Gastrocnemius medialis (tissue), 4 donors: ENCODE measurements around the gene FGD4. TPM values are rescaled to one million over a fixed set of nuclear protein-coding genes. Genes with fewer than 3 reads are reported as not detected.
A peak's percentile ranks its signal among the peaks of the same experiment; 100 is the strongest.

ENCODE experiments used
- ATAC-seq, 2 donors: fragments of 150-250 bp; one replicate each; pipeline ENCODE4 v1.9.1; 2016
- DNase-seq, 2 donors: peaks; one replicate each; pipeline ENCODE4 v3.0.0-alpha.2; 2019
- H3K27ac ChIP-seq, 4 donors: fragments of 200-600 bp; sonication (generic); 1 replicate in 1 of 4; 2 replicates in 3 of 4; pipeline ENCODE4 v1.5.1; 2016 to 2018; ENCODE audit warnings: mild to moderate bottlenecking in 2 of 4, moderate library complexity in 1 of 4
- H3K27me3 ChIP-seq, 3 donors: fragments of 200-600 bp; sonication (generic) in 2 of 3; 1 replicate in 1 of 3; 2 replicates in 2 of 3; pipeline versions ENCODE4 v1.5.1 to v1.6.0; 2016 to 2019; ENCODE audit warnings: mild to moderate bottlenecking in 1 of 3, moderate library complexity in 1 of 3
- H3K36me3 ChIP-seq, 2 donors: fragments of 200-600 bp; sonication (generic) in 1 of 2; one replicate each; pipeline ENCODE4 v1.5.1; 2017 to 2018
- H3K4me1 ChIP-seq, 2 donors: fragments of 200-600 bp; sonication (generic) in 1 of 2; one replicate each; pipeline ENCODE4 v1.5.1; 2016 to 2017; ENCODE audit warnings: mild to moderate bottlenecking in 2 of 2
- H3K4me3 ChIP-seq, 4 donors: fragments of 200-600 bp; sonication (generic) in 3 of 4; 1 replicate in 1 of 4; 2 replicates in 3 of 4; pipeline ENCODE4 v1.5.1; 2016 to 2019; ENCODE audit warnings: mild to moderate bottlenecking in 2 of 4
- H3K9me3 ChIP-seq, 3 donors: fragments of 200-600 bp; sonication (generic) in 2 of 3; 1 replicate in 1 of 3; 2 replicates in 2 of 3; pipeline ENCODE4 v1.5.1; 2016 to 2019
- CTCF ChIP-seq, 5 experiments: fragments of 450-650 bp in 3 of 5; fragments of 200-600 bp in 2 of 5; sonication (generic) in 2 of 5; IDR thresholded peaks in 4 of 5; conservative IDR thresholded peaks in 1 of 5; 1 replicate in 4 of 5; 2 replicates in 1 of 5; pipeline ENCODE4 v1.5.1; 2016 to 2019; ENCODE audit warnings: antibody characterized with exemption in 5 of 5, mild to moderate bottlenecking in 3 of 5, moderate library complexity in 3 of 5
- POLR2A ChIP-seq, 2 donors: fragments of 450-650 bp; IDR thresholded peaks; one replicate each; pipeline ENCODE4 v1.6.1; 2017; ENCODE audit warnings: antibody characterized with exemption in 2 of 2, mild to moderate bottlenecking in 2 of 2, moderate library complexity in 2 of 2
- in situ Hi-C, 4 donors: fragments of 200-750 bp; cut with MboI; loops; one replicate each; pipeline versions ENCODE4 v1.15.0 to v1.8.0; 2017; ENCODE audit warnings: low sequenced_read_pairs in 4 of 4
- intact Hi-C: fragments of 100-400 bp; cut with DNase I; formaldehyde crosslinking; loops from one replicate; pipeline ENCODE4 v1.15.1; 2023; ENCODE audit warnings: low total_unique reads
- total RNA-seq, 4 donors: library from RNA; depleted of rRNA; stranded (reverse); fragments of >200 nt; gene quantifications; one replicate each; pipeline versions ENCODE4 v1.1.0 to v1.2.3, GENCODE V29; 2016

FGD4 gene
- total RNA-seq, 4 donors from 2014 or later: 18.8 to 60.3 (median 40.8) TPM

GRCh38 chr12:32569259-32569658 lies 169.9 kb downstream of the FGD4 start:
- TF ChIP-seq POLR2A (IDR thresholded peaks at IDR 0.05) (no peak), CTCF (IDR thresholded peaks at IDR 0.05 in 4 of 5, conservative IDR thresholded peaks at IDR 0.05 in 1 of 5) (no peak)
- DNase-seq (no peak), ATAC-seq (no peak)
- H3K36me3 ChIP-seq: peaks cover 0 to 7% of the 10 kb centered on the region in 2 donors
- in situ Hi-C loops: loop anchor here in 1 of 4 donors (25.0 kb wide), 1 partner anchor 107 kb away; no protein-coding TSS in a partner anchor
- peak overlapping the region in 3 of 4 donors; percentile 13 to 61 (median 37) for H3K27ac ChIP-seq
- no peaks in the 10 kb centered on the region for H3K27me3 ChIP-seq
- H3K9me3 ChIP-seq: no peaks in the 10 kb centered on the region
- no peak overlapping the region for H3K4me3 ChIP-seq
- intact Hi-C loops: no loop called here
- H3K4me1 ChIP-seq: peaks cover 42 to 58% of the 10 kb centered on the region in 2 donors

- Histone ChIP-seq H3K36me3 (peaks cover 0 to 31% of the 10 kb centered on the region in 2 donors), H3K4me3 (no peak overlapping the region), H3K9me3 (no peaks in the 10 kb centered on the region), H3K27me3 (no peaks in the 10 kb centered on the region), H3K4me1 (peaks cover 7 to 33% of the 10 kb centered on the region in 2 donors), H3K27ac (no peak overlapping the region)
- ATAC-seq (no peak), DNase-seq (no peak)
- no peak for TF ChIP-seq CTCF (IDR thresholded peaks at IDR 0.05 in 4 of 5, conservative IDR thresholded peaks at IDR 0.05 in 1 of 5)
- no peak for TF ChIP-seq POLR2A (IDR thresholded peaks at IDR 0.05)
- intact Hi-C loops: no loop called here
- in situ Hi-C loops: loop anchor here in 1 of 4 donors (25.0 kb wide), 1 partner anchor 112 kb away; no protein-coding TSS in a partner anchor
Measured at GRCh38 chr12:32574585-32574984, 175.2 kb downstream of the FGD4 start.

GRCh38 chr12:32577328-32577727 lies 178.0 kb downstream of the FGD4 start:
- in situ Hi-C loops (no loop called here), intact Hi-C loops (no loop called here)
- no peak for DNase-seq
- no peak for TF ChIP-seq POLR2A (IDR thresholded peaks at IDR 0.05)
- no peak for TF ChIP-seq CTCF (IDR thresholded peaks at IDR 0.05 in 4 of 5, conservative IDR thresholded peaks at IDR 0.05 in 1 of 5)
- Histone ChIP-seq H3K36me3 (peaks cover 0 to 42% of the 10 kb centered on the region in 2 donors), H3K9me3 (no peaks in the 10 kb centered on the region), H3K4me1 (peaks cover 6 to 24% of the 10 kb centered on the region in 2 donors), H3K4me3 (no peak overlapping the region), H3K27me3 (no peaks in the 10 kb centered on the region), H3K27ac (peak overlapping the region in 1 of 4 donors; percentile 47)
- ATAC-seq: no peak

DNA sequence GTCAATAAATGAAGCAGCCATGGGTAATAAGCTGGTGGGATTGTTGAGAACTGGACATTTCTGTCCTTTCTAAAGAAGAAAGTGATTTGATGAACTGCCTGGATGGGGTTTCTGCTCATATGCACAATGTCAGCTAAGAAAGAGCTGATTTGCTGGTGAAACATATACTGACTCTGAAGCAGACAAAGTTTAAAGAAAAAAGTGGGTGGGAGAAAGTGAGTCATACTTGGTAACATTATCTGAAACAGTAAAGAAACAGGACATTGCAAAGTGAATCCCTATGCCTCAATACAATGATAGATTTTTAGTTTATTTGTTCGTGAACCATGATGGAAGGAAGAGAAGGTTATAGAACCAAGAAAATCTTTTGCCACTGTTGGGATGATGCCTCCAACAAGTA lies 184.2 kb downstream of the FGD4 start:
- peaks cover 0 to 26% of the 10 kb centered on the region in 2 donors for H3K36me3 ChIP-seq
- in situ Hi-C loops: no loop called here

More for the DNA sequence above, 184.2 kb downstream of the FGD4 start:
- peaks cover 0 to 5% of the 10 kb centered on the region in 2 donors for H3K4me1 ChIP-seq
- H3K9me3 ChIP-seq: no peaks in the 10 kb centered on the region
- DNase-seq (no peak), ATAC-seq (no peak)
- H3K27me3 ChIP-seq: no peaks in the 10 kb centered on the region
- TF ChIP-seq CTCF (IDR thresholded peaks at IDR 0.05 in 4 of 5, conservative IDR thresholded peaks at IDR 0.05 in 1 of 5) (no peak), POLR2A (IDR thresholded peaks at IDR 0.05) (no peak)
- intact Hi-C loops: no loop called here
- no peak overlapping the region for H3K4me3 ChIP-seq
- H3K27ac ChIP-seq: no peak overlapping the region
